ENCODE data around the gene MYEF2.

MYEF2 gene

GRCh38 chr15:48149858-48150257 is 28.2 kb downstream of the MYEF2 start:
- DNase-seq (ENCODE audit: low read depth, low spot score) = no peak
- H3K4me3 ChIP-seq (ENCODE audit: low read length) = no peak overlapping the region

GRCh38 chr15:48147358-48147757 is 30.7 kb downstream of the MYEF2 start:
- H3K4me3 ChIP-seq (ENCODE audit: low read length) = no peak overlapping the region
- DNase-seq (ENCODE audit: low read depth, low spot score) = no peak

- no peak overlapping the region for H3K4me3 ChIP-seq (ENCODE audit: low read length)
- DNase-seq (ENCODE audit: low read depth, low spot score) = no peak
Observed at GRCh38 chr15:48145923-48146322, 32.2 kb downstream of the MYEF2 start.

GRCh38 chr15:48144889-48145288 is 33.2 kb downstream of the MYEF2 start:
- DNase-seq (ENCODE audit: low read depth, low spot score) = no peak
- H3K4me3 ChIP-seq (ENCODE audit: low read length) = no peak overlapping the region

- DNase-seq (ENCODE audit: low read depth, low spot score) = no peak
- H3K4me3 ChIP-seq (ENCODE audit: low read length) = no peak overlapping the region
Observed at GRCh38 chr15:48143856-48144255, 34.2 kb downstream of the MYEF2 start.

GRCh38 chr15:48132874-48133273 is 45.2 kb downstream of the MYEF2 start:
- no peak overlapping the region for H3K4me3 ChIP-seq (ENCODE audit: low read length)
- DNase-seq (ENCODE audit: low read depth, low spot score) = no peak

- H3K4me3 ChIP-seq (ENCODE audit: low read length) = no peak overlapping the region
- DNase-seq (ENCODE audit: low read depth, low spot score) = no peak
Observed at GRCh38 chr15:48131324-48131723, 46.8 kb downstream of the MYEF2 start.

GRCh38 chr15:48126667-48127355 is 51.3 kb downstream of the MYEF2 start:
- H3K4me3 ChIP-seq (ENCODE audit: low read length) = no peak overlapping the region
- no peak for DNase-seq (ENCODE audit: low read depth, low spot score)

- H3K4me3 ChIP-seq (ENCODE audit: low read length) = no peak overlapping the region
- no peak for DNase-seq (ENCODE audit: low read depth, low spot score)
Observed at GRCh38 chr15:48121849-48122248, 56.2 kb downstream of the MYEF2 start.

- no peak within 1 kb of the TSS for H3K4me3 ChIP-seq (ENCODE audit: low read length)
- DNase-seq (ENCODE audit: low read depth, low spot score) = no peak
Observed at GRCh38 chr15:48120745-48121144, 57.4 kb downstream of the MYEF2 start, which contains the start of gene SLC24A5. Gene SLC24A5 (plus strand): TSS chr15:48120990. CDS start chr15:48121045, 55 bp downstream.

- H3K4me3 ChIP-seq (ENCODE audit: low read length) = no peak overlapping the region
- DNase-seq (ENCODE audit: low read depth, low spot score) = no peak
Observed at GRCh38 chr15:48119277-48119676, 58.8 kb downstream of the MYEF2 start.

GRCh38 chr15:48112242-48112641 is 65.9 kb downstream of the MYEF2 start:
- DNase-seq (ENCODE audit: low read depth, low spot score) = no peak
- no peak overlapping the region for H3K4me3 ChIP-seq (ENCODE audit: low read length)

- no peak for DNase-seq (ENCODE audit: low read depth, low spot score)
- H3K4me3 ChIP-seq (ENCODE audit: low read length) = no peak overlapping the region
Observed at GRCh38 chr15:48109856-48110531, 68.1 kb downstream of the MYEF2 start.

- no peak overlapping the region for H3K4me3 ChIP-seq (ENCODE audit: low read length)
- DNase-seq (ENCODE audit: low read depth, low spot score) = no peak
Observed at GRCh38 chr15:48109212-48109611, 68.9 kb downstream of the MYEF2 start.

GRCh38 chr15:48105936-48106335 is 72.2 kb downstream of the MYEF2 start:
- DNase-seq (ENCODE audit: low read depth, low spot score) = no peak
- H3K4me3 ChIP-seq (ENCODE audit: low read length) = no peak overlapping the region

GRCh38 chr15:48103647-48104046 is 74.4 kb downstream of the MYEF2 start:
- no peak overlapping the region for H3K4me3 ChIP-seq (ENCODE audit: low read length)
- no peak for DNase-seq (ENCODE audit: low read depth, low spot score)

- DNase-seq (ENCODE audit: low read depth, low spot score) = no peak
- no peak overlapping the region for H3K4me3 ChIP-seq (ENCODE audit: low read length)
Observed at GRCh38 chr15:48102167-48102566, 75.9 kb downstream of the MYEF2 start.

GRCh38 chr15:48101376-48101961 is 76.6 kb downstream of the MYEF2 start:
- no peak for DNase-seq (ENCODE audit: low read depth, low spot score)
- no peak overlapping the region for H3K4me3 ChIP-seq (ENCODE audit: low read length)

GRCh38 chr15:48097264-48097663 is 80.8 kb downstream of the MYEF2 start:
- no peak overlapping the region for H3K4me3 ChIP-seq (ENCODE audit: low read length)
- DNase-seq (ENCODE audit: low read depth, low spot score) = no peak

- DNase-seq (ENCODE audit: low read depth, low spot score) = no peak
- no peak overlapping the region for H3K4me3 ChIP-seq (ENCODE audit: low read length)
Observed at GRCh38 chr15:48096813-48097212, 81.3 kb downstream of the MYEF2 start.
